GM12875 (cell line): ENCODE results near the gene SEMA6A.

Experiments used
- H3K4me3 ChIP-seq: one replicate; pipeline ENCODE4 v1.5.1; 2011; ENCODE audit warnings: low read depth, low read length, control low read depth
- TF ChIP-seq, protein P1 (sequence below): IDR thresholded peaks from 2 replicates; pipeline ENCODE4 v1.5.1; 2011; ENCODE audit warnings: low read depth, mild to moderate bottlenecking, control low read depth, inconsistent platforms, low read length, moderate library complexity, borderline replicate concordance; ENCODE audit not compliant: insufficient read depth

The SEMA6A gene

DNA sequence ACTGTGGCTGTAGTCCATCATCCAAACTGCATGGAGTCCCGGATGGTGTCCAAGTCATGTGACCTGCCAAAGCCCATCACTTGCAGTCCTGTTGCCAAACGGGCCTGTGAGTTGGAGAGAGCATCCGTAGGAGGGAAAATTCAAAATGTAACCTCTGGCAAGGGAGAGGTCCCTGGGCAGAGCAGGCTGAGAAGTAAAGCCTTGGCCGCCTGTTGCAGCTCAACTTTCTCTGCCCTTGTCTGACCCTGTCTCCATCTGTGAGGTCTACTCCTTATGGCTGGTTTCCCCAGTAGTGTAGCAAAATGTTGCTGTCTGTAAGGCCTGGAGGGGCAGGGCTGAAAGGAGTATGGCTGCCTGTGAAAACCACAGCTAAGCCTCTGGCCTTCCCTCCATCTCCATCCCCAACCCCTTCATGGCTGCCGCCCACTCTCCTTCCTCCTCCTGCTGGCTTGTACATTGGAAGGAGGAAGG, 163.5 kb downstream of the SEMA6A start:
- no peak overlapping the region for H3K4me3 ChIP-seq
- TF ChIP-seq, protein P1, sequence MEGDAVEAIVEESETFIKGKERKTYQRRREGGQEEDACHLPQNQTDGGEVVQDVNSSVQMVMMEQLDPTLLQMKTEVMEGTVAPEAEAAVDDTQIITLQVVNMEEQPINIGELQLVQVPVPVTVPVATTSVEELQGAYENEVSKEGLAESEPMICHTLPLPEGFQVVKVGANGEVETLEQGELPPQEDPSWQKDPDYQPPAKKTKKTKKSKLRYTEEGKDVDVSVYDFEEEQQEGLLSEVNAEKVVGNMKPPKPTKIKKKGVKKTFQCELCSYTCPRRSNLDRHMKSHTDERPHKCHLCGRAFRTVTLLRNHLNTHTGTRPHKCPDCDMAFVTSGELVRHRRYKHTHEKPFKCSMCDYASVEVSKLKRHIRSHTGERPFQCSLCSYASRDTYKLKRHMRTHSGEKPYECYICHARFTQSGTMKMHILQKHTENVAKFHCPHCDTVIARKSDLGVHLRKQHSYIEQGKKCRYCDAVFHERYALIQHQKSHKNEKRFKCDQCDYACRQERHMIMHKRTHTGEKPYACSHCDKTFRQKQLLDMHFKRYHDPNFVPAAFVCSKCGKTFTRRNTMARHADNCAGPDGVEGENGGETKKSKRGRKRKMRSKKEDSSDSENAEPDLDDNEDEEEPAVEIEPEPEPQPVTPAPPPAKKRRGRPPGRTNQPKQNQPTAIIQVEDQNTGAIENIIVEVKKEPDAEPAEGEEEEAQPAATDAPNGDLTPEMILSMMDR: no peak

DNA sequence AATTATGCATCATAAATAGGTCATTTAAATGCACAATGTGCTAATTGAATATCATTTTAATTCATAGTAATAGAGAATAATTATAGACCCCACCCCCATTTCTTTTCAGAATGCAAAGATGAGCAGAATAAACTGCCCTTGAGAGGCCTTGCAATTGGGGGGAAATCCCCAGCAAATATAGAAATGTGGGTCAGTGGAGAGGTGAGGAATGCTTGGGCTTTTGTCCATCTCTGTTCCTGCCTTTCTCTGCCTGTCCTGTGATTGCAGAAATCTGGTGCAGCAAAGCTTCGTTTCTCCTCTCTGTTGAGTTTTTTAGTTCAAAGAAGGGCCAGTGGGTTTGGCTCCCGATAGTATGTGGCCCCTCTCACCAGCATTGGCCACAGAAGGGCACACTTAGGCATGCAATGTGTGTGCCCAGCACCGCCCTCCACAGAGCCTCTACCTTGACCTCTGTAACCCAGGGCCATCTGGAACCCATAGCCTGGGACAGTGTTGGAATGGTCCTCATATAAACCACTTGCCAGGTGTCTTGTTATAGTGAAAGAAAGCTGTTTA, 164.2 kb downstream of the SEMA6A start:
- no peak overlapping the region for H3K4me3 ChIP-seq
- TF ChIP-seq, protein P1: no peak

DNA sequence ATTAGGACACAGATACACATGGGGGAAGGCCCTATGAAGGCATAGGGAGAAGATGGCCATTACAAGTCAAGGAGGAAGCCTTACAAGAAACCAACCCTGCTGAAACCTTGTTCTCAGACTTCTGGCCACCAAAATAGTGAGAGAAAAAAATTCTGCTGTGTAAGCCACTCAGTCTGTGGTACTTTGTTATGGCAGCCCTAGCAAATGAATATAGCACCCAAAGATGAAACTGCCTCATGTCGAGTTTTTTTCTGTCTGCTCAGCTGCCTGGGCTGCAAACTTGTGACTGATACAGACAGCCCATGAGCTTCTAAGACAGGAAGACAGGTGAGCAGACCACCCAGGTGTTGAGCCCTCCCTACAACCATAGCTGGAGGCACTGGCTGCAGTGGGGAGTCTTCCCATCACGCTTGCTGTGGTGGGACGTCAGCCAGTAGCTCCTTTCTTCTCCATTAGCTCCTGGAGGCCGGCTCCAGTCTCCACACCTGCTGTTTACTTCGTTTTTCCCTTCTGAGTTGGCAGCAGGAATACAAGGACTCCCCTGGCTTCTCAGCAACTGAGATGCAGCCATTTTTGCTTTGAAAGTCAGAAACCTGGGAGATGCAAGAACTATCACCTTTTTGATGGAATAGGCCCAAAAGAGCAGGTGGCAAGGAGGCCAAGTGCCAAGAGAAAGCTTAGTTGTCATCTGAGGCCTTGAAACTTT, 164.9 kb downstream of the SEMA6A start:
- TF ChIP-seq, protein P1: no peak
- no peak overlapping the region for H3K4me3 ChIP-seq

DNA sequence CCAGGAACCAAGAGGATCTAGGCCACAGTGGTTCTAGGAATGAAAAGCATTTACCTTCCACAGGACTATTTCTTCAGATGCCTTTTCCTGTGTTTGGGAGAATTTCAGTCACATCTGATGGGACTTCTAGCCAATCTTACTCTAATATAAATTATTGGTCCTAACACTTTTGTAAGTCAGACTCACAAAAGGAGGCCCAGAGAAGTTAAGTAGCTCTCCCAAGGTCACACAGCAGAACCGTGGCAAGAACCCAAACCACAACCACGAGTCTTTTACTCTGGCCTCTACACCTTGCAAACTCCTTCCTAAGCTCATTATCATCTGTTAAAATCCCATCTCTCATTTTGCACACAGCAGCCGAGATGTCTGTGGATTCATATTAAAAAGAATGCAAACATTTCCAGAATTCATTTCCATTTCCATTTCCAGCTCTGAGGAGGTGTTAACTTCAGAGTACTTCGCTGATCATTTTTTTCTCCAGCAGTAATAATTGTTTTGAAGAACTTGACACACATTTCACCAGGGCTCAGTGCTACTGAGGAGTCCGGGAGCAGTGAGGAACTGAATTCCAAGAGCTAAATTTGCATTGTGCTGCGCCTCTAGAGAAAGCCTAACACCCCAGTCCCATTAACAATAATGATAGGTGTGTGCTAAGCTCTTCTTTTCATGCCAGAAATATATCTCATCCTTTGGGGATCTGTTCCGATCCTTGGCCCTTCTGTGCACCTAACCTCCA, 168.1 kb downstream of the SEMA6A start:
- H3K4me3 ChIP-seq: no peak overlapping the region
- TF ChIP-seq, protein P1: no peak

DNA sequence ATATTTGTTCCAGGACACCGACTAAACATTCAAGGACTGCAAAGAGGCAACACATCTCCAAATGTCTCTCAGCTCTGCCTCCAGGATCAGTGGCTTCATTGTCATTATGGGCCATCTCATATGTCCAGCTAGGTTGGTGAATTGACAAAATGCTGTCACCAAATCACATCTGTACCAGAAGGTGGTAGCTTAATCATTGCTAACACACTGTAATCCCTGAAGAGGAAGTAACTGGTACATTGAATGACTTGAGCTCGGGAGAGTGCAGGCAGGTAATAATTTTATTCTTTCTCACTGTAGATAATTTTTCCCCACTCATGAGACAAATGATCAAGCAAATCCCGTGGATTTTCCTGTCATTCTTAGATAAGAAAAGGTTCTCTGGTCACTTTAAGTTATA, 169.8 kb downstream of the SEMA6A start:
- TF ChIP-seq, protein P1: no peak
- no peak overlapping the region for H3K4me3 ChIP-seq

DNA sequence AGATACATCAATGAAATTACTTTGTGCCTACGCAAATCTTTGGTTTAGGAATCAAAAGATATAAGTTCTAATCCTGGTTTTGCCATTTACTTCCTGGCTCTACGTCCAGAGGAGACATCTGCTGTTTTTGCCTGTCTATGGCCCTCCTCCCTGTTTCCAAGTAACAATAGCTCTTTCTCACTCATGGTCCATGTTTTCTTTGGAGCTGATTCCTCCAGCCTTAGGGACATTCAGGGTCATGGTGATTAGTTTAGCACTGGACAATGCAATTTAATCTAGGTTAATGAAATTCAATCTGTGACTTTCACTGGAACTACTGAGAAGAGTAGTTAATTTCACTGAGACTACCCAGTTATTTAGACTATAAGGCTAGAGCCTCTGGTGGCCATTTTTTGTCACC, 170.6 kb downstream of the SEMA6A start:
- H3K4me3 ChIP-seq: no peak overlapping the region
- TF ChIP-seq, protein P1: no peak
